KOPT-K1 (cell line): ENCODE results near the gene IL1RL1.

Experiments used
- H3K27ac ChIP-seq: fragments of 200-600 bp; sonication (generic); 2 replicates; pipeline ENCODE4 v1.5.1; 2016; ENCODE audit warnings: antibody characterized with exemption, mild to moderate bottlenecking, low read depth, low read length; ENCODE audit not compliant: poor library complexity, severe bottlenecking
- H3K36me3 ChIP-seq: fragments of 200-600 bp; sonication (generic); 2 replicates; pipeline ENCODE4 v1.5.1; 2017; ENCODE audit warnings: antibody characterized with exemption, mild to moderate bottlenecking, low read length, moderate library complexity; ENCODE audit not compliant: insufficient read depth
- H3K9me3 ChIP-seq: fragments of 200-600 bp; sonication (generic); 2 replicates; pipeline ENCODE4 v1.5.1; 2017; ENCODE audit warnings: antibody characterized with exemption, low read length, mild to moderate bottlenecking; ENCODE audit not compliant: insufficient read depth, poor library complexity, severe bottlenecking

Gene IL1RL1

DNA sequence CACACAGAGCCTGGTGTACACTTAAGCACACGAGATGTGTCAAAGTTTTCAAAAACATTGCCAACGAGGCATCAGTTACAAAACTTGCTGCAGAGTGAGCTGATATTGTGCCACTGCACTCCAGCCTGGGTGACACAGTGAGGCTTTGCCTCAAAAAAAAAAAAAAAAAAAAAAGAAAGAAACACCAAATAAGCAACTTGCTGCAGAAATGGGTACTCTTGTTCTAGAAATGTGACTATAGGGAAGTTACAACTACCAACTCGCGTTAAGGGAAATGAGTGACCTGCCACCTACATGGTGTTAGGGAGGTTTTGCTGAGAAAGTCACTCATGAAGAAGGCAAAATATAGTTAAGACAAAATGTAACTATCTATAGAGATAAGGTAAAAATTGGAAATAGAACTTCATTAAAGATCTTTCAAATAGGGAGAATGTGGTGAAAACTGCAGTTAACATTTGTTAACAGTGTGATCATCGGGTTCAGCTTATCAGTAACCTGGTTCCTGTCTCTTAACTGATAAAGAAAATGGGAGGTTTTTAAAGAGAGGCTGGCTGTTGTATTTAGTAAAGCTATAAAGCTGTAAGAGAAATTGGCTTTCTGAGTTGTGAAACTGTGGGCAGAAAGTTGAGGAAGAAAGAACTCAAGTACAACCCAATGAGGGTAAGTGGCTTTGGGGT, at the start of gene IL1RL1:
TSS of gene IL1RL1 (plus strand) at position 600 of the 677 bp plus-strand sequence. CDS start 26,702 bp downstream, outside the sequence.
- H3K36me3 ChIP-seq, result no peaks in the 10 kb centered on the region
- H3K9me3 ChIP-seq, result no peaks in the 10 kb centered on the region

DNA sequence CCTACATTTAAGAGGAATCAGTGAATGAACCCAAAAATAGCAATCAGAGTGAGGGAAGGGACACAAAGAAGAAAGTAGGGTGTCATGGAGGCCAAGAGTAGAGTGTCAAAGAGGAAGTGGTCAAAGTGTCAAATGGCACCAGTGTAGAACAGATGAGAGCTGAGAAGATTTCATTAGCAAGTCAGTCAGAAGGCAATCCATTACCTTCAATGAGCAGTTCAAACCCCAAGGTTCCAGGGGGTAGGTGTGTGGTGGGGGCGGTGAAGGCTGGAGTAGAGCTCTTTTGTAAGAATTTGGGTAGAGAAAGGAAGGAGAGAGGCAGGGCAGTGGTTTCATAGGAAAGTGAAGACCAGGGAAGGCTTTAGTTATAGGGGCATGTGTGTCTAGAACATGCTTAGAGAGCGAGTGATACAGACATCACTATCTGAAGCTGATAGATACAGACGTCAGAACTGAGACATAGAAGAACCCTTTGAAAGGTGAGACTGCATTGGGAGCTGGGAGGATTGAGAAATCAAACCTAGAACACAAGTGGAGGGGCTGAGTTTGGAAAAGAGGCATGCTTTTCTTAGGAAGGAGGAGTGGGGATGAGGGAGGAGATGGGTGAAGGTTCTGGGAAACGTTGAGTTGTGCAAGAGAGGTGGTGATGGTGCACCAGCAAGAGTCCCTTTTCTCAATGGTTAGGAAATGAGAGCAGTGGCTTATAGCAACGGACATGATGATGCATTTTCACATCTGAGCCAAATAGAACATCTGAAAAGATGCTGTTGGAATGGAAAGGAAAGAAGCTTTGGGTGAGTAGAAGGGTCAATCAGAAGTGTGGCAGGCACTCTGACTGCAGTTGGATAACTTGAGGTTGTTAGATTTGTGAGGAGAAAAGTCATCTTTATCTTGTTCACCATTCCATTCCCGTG, 48.9 kb upstream of the IL1RL1 start:
- no peaks in the 10 kb centered on the region for H3K36me3 ChIP-seq
- peaks cover 13% of the 10 kb centered on the region for H3K9me3 ChIP-seq
- H3K27ac ChIP-seq, result no peak overlapping the region

More for the DNA sequence above, at the start of gene IL1RL1:
- no peak within 1 kb of the TSS for H3K27ac ChIP-seq

- Histone ChIP-seq H3K27ac (no peak overlapping the region), H3K9me3 (no peaks in the 10 kb centered on the region), H3K36me3 (no peaks in the 10 kb centered on the region)
Measured at GRCh38 chr2:102264952-102265351, 46.4 kb upstream of the IL1RL1 start.

DNA sequence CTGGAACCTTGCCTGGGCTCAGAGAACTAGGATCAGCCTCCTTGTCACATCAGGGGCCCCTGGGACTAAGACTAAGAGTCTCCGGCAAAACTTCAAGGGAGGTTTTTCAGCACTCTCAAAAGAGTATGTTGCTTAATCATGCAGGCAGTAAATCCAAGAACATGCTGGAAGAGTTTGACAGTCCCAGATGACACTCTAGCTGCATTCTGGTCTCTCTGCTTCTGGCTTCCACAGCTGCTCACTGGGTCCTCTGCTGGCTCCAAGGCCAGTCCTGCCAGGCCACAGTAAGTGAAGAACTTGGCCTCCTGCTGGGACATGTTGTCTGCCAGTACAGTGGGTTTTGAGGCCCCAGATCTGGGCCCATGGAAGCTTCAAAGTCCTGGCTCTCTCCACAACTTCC, 45.2 kb upstream of the IL1RL1 start:
- Histone ChIP-seq H3K9me3 (no peaks in the 10 kb centered on the region), H3K36me3 (no peaks in the 10 kb centered on the region), H3K27ac (no peak overlapping the region)

- Histone ChIP-seq H3K27ac (no peak overlapping the region), H3K9me3 (no peaks in the 10 kb centered on the region), H3K36me3 (no peaks in the 10 kb centered on the region)
Measured at GRCh38 chr2:102267774-102268173, 43.6 kb upstream of the IL1RL1 start.

GRCh38 chr2:102268510-102269199, 42.7 kb upstream of the IL1RL1 start:
- no peaks in the 10 kb centered on the region for H3K9me3 ChIP-seq
- no peak overlapping the region for H3K27ac ChIP-seq
- H3K36me3 ChIP-seq, result no peaks in the 10 kb centered on the region

DNA sequence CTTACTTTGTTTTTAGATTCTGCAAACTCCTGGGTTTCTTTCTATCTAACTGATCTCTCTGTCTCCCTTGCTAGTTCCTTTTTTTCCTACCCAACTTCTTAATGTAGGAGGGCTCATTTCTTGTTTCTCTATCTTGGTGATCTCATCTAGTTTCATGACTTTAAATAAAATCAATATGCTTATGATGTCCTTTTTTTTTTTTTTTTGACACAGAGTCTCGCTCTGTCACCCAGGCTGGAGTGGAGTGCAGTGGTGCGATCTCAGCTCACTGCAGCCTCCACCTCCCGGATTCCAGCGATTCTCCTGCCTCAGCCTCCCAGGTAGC, 42.2 kb upstream of the IL1RL1 start:
- Histone ChIP-seq H3K36me3 (no peaks in the 10 kb centered on the region), H3K27ac (no peak overlapping the region), H3K9me3 (peaks cover 4% of the 10 kb centered on the region)

DNA sequence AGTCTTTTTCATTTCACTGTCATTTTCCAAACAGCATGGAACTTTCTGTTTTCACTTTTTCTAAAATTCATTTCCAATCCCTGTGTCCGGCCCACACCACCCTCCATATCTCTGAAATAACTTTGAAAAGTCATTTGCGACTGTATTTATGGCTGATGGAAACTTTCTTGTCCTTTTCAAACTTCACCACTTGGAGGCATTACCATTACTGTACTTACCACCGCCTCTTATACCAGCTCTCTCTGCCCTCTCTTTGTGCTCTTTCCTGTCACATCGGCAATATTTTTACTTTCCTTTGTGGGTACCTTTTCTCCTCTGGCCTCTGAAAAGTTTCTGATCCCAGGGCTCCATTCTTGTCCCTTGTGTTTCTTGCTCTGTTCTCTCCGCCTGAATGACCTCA, 39.5 kb upstream of the IL1RL1 start:
- peaks cover 17% of the 10 kb centered on the region for H3K9me3 ChIP-seq
- no peaks in the 10 kb centered on the region for H3K36me3 ChIP-seq
- H3K27ac ChIP-seq, result peak overlapping the region; percentile 50

- H3K9me3 ChIP-seq, result peaks cover 17% of the 10 kb centered on the region
- no peaks in the 10 kb centered on the region for H3K36me3 ChIP-seq
- H3K27ac ChIP-seq, result no peak overlapping the region
Measured at GRCh38 chr2:102273619-102274211, 37.6 kb upstream of the IL1RL1 start.

DNA sequence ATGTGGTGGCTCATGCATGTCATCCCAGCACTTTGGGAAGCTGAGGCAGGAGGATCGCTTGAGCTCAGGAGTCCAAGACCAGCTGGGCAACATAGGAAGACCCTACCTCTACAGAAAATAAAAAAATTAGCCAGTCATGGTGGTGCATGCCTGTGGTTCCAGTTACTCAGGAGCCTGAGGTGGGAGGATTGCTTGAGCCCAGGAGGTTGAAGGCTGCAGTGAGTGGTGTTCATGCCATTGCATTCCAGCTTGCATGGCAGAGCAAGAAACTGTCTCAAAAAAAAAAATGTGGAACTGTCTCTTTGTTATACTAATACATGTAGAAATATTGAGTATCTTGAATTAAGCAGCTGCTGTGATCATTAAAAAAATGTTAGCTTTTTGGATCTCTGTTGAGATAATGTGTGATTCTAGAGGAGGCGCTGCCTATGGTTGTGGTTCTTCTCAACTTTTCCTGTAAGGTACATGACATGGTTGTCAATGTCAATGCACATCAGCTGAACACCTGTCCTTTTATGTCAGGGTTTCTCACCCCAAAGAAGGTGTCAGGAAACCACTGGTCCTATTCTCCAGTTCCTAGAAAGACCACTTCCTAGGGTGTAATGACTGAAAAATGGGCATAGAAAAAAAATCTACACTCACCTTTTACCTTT, 34.7 kb upstream of the IL1RL1 start:
- H3K9me3 ChIP-seq, result peaks cover 17% of the 10 kb centered on the region
- no peaks in the 10 kb centered on the region for H3K36me3 ChIP-seq
- H3K27ac ChIP-seq, result peak overlapping the region; percentile 89

DNA sequence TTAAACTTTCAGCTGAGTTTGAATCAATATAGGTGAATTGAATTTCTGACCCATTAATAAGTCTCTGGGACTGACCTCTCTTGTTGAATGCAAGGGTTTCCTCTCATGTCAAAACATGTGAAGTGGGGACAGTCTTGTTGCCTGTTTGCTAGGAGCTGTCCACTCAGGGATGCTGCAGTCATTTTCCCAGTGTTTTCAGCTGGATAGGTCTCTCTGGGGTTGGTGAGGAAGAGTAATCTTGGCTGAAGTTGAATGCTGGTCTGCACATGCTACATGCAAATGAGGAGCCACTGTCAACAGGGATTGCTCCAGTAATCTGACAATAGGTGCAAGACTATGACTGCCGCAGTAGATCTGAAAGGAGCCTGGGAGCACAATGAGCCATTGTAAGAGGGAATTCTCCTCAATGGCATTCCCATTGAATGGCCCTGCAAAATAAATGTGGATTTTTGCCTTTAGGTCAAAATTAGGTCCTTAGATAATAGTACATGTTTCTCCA, 34.1 kb upstream of the IL1RL1 start:
- Histone ChIP-seq H3K27ac (peak overlapping the region; percentile 89), H3K36me3 (no peaks in the 10 kb centered on the region)

GRCh38 chr2:102278720-102279390, 32.5 kb upstream of the IL1RL1 start:
- Histone ChIP-seq H3K36me3 (no peaks in the 10 kb centered on the region), H3K27ac (peak overlapping the region; percentile 89), H3K9me3 (peaks cover 17% of the 10 kb centered on the region)

More for the DNA sequence above, 34.1 kb upstream of the IL1RL1 start:
- peaks cover 17% of the 10 kb centered on the region for H3K9me3 ChIP-seq

DNA sequence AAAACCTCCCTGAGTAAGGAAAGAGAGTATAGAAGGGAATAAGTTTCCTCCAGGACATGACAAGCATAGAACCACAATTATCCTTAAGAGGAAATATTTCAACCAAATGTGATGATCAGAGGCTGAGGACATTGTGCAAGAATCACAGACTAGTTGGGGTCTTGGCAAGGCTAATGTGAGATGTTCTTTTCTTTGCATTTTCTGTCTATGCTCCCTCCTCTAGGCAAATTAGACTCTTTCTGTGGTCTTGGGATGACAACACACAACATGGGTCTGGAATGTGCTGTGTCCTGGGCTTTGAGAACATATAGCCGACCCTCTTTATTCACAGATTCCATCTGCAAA, 32.0 kb upstream of the IL1RL1 start:
- Histone ChIP-seq H3K9me3 (peaks cover 12% of the 10 kb centered on the region), H3K27ac (peak overlapping the region; percentile 89), H3K36me3 (no peaks in the 10 kb centered on the region)

- no peaks in the 10 kb centered on the region for H3K9me3 ChIP-seq
- no peak overlapping the region for H3K27ac ChIP-seq
- no peaks in the 10 kb centered on the region for H3K36me3 ChIP-seq
Measured at GRCh38 chr2:102282678-102283091, 28.7 kb upstream of the IL1RL1 start.
